SK-MEL-5 (cell line): ENCODE measurements around the gene SOCS7. TPM values are rescaled to one million over a fixed set of nuclear protein-coding genes. Genes with fewer than 3 reads are reported as not detected.

Experiments
- DNase-seq: peaks from one replicate; pipeline ENCODE4 v3.0.0-alpha.2; 2016; ENCODE audit warnings: low read depth, low spot score
- in situ Hi-C: cut with HindIII; loops from 2 replicates; pipeline ENCODE4 v1.10.0; 2016; ENCODE audit warnings: low sequenced_read_pairs, high pct_unique_total_duplicates, low pct_unique_long_range_greater_than_20kb
- total RNA-seq: library from RNA; depleted of rRNA; stranded (reverse); fragments of >200 nt; shearing (Covaris generic); gene quantifications from 2 replicates; pipeline ENCODE4 v1.2.3, GENCODE V29; 2014; rRNA removed

Gene SOCS7
- total RNA-seq, 1 experiment from 2014 or later = 17.3 TPM

DNA sequence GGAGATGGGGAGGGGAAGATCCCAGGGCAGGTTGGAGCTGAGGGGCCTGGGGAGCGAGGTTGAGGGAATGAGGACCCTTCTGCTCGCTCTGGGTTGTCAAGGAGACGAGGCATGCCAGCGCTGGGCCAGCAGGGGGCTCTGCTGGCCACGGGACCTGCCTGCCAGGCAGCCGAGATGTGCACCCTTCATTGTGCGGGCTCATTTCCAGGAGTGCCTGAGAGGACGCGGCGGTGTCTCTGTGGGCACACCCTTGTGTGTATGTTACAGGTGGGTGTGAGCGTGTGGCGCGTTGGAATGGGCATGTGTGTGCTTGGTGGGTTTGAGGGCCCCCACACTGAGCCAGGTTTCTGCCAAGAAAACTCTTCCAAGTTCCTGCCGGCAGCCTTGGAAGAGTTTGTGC lies 92.5 kb downstream of the SOCS7 start:
- in situ Hi-C loops = no loop called here
- DNase-seq = peak; percentile 71

DNA sequence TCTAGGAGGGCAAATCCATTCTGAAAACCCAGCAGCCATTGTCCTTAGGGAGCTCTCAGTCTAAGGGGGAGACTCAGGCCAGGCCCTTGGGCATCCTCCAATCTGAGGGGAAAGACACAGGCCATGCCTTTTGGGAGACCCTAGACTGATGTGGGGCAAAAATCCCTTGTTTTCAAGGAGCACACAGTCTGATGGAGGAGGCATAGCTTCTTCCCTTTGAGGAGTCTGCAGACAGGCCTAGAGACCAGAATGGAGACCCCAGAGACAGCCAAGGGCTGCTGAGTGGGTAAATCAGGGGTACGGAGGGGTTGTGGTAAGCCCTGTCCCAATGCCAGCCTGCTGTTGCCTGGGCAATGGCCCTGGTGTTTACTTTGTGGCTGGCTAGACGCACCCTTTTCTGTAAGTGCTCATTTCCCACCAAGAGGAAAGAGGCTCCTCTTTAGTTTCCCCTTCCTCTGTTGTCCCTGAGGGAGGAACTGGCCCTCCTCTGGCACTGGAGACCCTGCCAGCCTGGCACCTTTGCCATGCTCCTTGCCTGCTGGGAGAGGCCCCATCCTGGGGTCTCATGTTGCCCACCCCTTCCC lies 96.0 kb downstream of the SOCS7 start:
- no peak for DNase-seq
- in situ Hi-C loops = no loop called here

DNA sequence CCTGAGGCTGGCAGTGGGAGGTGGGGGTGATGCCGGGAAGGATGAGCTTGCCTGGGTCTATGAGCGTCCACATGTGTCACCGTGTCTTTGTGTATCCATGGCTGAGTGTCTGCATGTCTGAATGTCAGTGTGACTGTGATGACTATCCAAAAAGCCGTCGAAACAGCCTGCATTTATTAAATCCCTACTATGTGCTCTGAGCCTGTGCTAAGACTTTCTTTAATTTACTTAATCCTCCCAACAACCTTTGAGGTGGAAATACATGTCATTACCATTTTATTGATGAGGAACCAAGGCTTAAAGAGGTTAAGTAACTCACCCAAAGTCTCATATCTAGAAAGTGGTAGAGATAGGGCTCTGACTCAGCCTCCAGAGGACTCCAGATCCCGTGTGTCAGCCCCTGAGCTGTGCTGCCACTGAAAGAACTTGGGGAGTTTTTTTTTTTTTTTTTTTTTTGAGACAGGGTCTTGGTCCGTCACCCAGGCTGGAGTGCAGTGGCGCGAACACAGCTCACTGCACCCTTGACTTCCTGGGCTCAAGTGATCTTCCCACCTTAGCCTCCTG lies 96.6 kb downstream of the SOCS7 start:
- in situ Hi-C loops = no loop called here
- no peak for DNase-seq

DNA sequence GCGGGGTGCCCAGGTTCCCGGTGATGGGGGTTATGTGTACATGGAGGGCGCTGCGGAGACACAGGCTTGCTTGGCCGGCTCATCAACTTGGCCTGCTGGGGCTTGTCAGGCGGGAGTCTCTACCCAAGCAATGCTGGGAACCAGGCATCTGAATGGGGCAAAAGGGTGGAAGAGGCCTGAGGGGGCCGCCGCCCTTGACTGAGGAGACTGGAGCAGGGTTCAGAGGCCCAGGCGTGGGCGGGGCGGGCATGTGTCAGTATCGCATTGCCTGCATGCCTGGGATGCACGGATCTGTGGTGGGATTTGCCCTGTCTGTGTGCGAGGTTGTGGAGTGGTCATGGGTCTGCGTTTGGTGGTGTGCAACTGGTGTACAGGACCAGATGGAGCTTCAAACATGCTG lies 97.7 kb downstream of the SOCS7 start:
- no peak for DNase-seq
- in situ Hi-C loops = no loop called here

DNA sequence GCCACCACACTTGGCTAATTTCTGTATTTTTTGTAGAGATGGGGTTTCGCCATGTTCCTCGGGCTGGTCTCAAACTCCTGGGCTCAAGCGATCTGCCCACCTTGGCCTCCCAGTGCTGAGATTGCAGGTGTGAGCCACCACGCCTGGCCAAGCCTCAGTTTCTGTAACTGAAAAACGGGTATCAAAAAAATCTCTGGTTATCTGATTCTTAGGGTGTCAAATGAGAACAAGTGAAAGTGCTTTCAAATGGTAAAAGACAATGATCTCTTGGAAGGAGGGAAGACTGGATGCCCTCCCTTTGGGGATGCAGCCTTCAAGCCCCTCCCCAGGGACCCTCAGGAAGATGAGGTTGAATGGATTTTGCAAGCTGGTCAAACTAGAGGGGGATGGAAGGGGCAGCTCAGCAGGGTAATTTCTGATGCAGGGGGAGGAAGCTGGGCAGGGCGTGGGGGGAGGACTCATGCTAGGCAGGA lies 98.9 kb downstream of the SOCS7 start:
- DNase-seq = no peak
- in situ Hi-C loops = no loop called here

DNA sequence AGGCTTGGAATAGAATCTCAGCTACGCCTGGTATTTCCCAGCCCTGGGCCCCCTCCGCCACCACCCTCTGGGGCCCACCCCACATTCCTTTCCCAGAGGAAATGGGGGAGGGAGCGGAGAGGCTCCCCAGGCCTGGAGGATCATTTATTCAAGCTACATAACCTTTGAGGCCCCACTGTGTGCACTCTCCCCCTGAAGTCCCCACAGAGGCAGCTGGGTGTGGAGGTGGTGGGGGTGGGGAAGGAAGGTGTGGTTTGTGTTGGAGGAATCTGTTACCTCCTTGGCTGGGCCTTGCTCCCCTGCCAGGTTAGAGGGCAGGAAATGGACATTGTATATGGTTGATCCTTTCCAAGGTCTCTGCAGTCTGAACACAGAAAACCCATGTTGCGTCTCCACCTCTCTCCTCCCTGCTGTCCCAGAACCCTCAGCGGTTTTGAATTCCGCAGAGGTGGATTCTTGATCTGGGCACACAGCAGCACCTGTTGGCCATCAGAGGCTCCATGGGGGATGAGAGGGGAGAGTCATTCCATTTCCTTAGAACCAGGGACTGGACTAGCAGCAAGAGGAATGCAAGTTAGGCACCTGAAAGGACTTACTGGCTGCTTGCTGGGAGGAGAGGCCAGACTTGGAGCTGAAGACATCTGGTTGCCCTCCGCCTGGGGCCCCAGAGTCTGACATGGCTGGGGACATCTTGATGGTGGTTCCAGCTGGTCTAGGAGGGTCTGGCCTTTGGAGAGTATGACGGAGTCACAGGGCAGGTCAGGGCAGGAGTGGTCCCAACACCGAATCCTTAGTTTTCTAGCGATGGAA lies 99.6 kb downstream of the SOCS7 start:
- in situ Hi-C loops = no loop called here
- no peak for DNase-seq

DNA sequence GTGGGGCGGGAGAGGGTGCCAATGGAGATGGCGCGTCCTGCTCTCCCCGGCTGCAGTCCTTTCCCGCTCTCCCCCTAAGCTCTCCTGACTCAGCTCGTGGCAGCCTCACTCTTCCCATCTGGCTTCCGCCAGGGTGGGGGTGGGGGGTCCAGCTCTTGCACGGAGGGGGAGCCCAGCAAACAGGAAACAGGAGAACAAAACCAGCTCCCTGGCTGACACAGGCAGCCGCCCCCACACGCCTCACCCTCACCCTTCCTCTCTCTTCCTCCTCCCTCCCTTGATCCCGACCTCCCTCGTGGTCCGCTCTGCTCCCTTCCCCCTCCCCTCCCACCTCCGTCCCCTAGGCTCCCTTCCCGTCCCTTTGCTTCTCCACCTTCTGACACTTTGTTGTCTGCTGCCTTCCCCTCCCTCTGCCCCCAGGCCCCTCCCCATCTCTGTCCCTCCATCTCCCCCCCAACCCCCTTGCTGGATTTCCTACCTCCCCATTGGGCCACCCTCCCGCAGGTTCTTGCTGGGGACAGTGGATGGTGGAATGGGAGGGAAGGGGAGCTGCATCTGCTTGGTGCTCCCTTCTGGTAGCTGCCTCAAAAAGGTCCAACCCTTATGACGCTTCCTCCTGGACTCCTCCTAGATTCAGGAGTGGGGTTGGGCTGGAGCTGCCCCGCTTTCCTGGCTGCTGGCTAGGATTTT lies 100.3 kb downstream of the SOCS7 start:
- no peak for DNase-seq
- in situ Hi-C loops = no loop called here

DNA sequence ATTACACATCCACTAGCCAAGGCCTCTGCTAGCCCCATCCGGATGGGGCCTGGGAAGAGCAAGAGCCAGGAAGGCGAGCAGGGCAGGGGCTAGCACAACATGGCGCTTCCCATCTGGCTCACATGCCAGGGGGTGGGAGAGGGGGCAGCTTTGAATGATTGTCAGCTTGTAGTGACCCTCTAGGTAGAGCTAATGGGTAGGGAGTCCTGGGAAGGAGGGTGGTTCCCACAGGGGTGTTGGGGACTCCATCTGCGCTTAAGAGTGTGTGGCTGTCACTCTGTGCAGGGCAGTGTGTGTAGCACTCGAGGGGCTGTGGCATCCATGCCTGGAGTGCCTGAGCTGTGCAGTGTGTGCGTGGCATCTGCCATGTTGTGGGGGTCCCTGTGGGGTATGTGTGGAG lies 101.1 kb downstream of the SOCS7 start:
- in situ Hi-C loops = no loop called here
- DNase-seq = no peak

DNA sequence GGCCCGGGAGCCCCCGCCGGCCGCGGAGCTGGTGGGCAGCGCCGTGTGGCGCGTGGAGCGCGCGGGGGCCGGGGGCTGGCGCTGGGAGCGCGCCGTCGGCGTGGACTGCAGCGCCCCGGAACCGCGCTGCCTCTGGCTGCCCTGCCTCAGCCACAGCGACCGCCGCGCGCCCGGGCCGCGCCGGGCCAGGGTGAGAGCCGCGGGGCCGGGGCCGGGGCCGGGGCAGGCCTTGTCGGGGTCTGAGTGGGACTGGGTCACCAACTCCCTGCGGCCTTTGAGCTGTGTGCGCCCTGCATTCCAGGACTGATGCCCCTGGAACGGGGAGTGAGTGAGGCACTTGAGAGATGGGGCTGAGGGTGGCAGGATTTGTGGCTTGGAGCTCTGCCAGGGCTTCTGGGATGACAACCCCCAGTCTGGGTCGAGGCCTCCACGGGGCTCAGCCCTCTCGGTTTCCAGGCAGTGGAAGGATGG lies 102.3 kb downstream of the SOCS7 start:
- no peak for DNase-seq

DNA sequence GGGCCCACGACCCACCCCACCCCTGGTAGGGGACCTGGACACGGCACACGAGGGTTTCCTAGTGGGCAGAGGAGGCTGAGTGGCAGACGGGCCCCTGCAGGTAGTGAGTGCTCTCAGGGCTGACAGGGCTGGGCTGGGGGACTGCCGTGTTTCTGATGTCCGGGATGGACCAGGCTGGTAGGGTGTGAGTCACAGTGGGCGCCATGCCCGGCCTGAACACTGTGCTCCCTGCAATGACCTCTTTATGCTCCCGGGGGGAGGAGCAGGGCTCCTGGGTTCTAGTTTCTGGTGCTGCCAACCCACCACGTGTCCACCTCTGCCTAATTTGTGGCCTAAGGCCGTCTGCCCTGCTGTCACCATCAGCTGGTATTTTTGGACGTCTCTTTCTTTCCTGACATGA lies 102.9 kb downstream of the SOCS7 start:
- in situ Hi-C loops = no loop called here
- DNase-seq = no peak

More for the DNA sequence above, 102.3 kb downstream of the SOCS7 start:
- in situ Hi-C loops = no loop called here

Other genes with a start within 250 kb of the SOCS7 start
- gene TBC1D3E, start 223.9 kb upstream of the SOCS7 start, total RNA-seq = not detected in 2 replicates
- not detected in 2 replicates for gene TBC1D3, start 159.3 kb upstream of the SOCS7 start, total RNA-seq
- 75.9 and 80.0 TPM in 2 replicates for gene MRPL45, start 54.7 kb upstream of the SOCS7 start, total RNA-seq
- gene GPR179, start 7.9 kb upstream of the SOCS7 start, total RNA-seq = 0.05 and 0.11 TPM in 2 replicates
- gene ARHGAP23, start 76.6 kb downstream of the SOCS7 start, total RNA-seq = 0.34 and 1.0 TPM in 2 replicates